WERI-Rb-1 (cell line): ENCODE data around the gene PITPNC1.

Experiments
- DNase-seq: peaks from one replicate; pipeline ENCODE4 v3.0.0-alpha.2; 2020
- H3K27ac ChIP-seq: fragments of 250-450 bp; sonication (Bioruptor Pico); 2 replicates; pipeline ENCODE4 v1.5.1; 2020; ENCODE audit warnings: mild to moderate bottlenecking, moderate library complexity
- H3K27me3 ChIP-seq: fragments of 250-450 bp; sonication (Bioruptor Pico); 2 replicates; pipeline ENCODE4 v1.5.1; 2021; ENCODE audit warnings: mild to moderate bottlenecking, low read depth, moderate library complexity; ENCODE audit not compliant: insufficient read depth, severe bottlenecking
- H3K36me3 ChIP-seq: fragments of 250-450 bp; sonication (Bioruptor Pico); 2 replicates; pipeline ENCODE4 v1.5.1; 2020; ENCODE audit warnings: mild to moderate bottlenecking, moderate library complexity
- H3K4me3 ChIP-seq: 2 replicates; pipeline ENCODE4 v1.5.1; 2011; ENCODE audit warnings: low read depth, mild to moderate bottlenecking, control low read depth, low read length
- H3K9me3 ChIP-seq: fragments of 250-450 bp; sonication (Bioruptor Pico); 2 replicates; pipeline ENCODE4 v1.5.1; 2021; ENCODE audit warnings: mild to moderate bottlenecking, moderate library complexity; ENCODE audit not compliant: severe bottlenecking
- TF ChIP-seq, protein P1 (sequence below): IDR thresholded peaks from 2 replicates; pipeline ENCODE4 v1.5.1; 2011; ENCODE audit warnings: low read depth, mild to moderate bottlenecking, control low read depth, inconsistent platforms, low read length

PITPNC1 gene

DNA sequence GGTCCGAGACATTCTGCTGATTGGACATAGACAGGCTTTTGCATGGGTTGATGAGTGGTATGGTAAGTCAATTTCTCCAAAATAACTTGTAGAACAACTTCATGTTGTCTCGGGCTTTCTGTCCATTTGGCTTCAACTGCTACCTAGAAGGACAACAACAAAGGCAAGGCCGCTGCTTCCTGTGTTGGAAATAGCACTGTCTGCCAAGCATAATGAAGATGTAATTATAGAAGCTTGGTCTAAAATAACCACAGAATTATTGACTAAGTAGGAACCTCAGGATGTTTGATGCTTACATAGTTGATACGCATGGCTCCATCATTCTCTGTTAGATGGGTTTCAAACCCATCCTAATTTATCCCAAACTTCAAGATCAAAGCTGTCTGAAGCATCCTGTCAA lies 298.4 kb downstream of the PITPNC1 start:
- TF ChIP-seq, protein P1, sequence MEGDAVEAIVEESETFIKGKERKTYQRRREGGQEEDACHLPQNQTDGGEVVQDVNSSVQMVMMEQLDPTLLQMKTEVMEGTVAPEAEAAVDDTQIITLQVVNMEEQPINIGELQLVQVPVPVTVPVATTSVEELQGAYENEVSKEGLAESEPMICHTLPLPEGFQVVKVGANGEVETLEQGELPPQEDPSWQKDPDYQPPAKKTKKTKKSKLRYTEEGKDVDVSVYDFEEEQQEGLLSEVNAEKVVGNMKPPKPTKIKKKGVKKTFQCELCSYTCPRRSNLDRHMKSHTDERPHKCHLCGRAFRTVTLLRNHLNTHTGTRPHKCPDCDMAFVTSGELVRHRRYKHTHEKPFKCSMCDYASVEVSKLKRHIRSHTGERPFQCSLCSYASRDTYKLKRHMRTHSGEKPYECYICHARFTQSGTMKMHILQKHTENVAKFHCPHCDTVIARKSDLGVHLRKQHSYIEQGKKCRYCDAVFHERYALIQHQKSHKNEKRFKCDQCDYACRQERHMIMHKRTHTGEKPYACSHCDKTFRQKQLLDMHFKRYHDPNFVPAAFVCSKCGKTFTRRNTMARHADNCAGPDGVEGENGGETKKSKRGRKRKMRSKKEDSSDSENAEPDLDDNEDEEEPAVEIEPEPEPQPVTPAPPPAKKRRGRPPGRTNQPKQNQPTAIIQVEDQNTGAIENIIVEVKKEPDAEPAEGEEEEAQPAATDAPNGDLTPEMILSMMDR: no peak
- no peaks in the 10 kb centered on the region for H3K27me3 ChIP-seq
- H3K27ac ChIP-seq: no peak overlapping the region
- no peaks in the 10 kb centered on the region; the same call in 1 of the 2 replicates for H3K36me3 ChIP-seq
- H3K9me3 ChIP-seq: no peaks in the 10 kb centered on the region
- no peak for DNase-seq
- no peak overlapping the region for H3K4me3 ChIP-seq

DNA sequence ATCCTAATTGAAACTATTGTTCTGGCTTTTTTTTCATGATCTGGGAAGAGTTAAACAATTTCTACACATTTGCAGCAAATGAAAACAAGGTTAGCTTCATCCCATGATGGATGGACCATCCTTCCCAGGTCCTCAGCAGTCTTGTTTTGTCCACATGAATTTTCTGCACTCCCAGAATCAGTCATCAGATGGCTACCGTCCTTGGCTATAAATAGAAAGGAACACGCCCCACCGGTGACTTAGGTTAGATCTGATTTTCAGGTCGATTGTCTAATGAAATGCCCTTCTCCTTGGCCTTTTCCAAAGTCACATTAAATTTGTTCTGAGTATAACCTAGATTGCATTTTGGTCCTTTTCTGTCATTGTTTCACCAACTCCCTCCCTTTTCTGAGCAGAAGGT lies 299.2 kb downstream of the PITPNC1 start:
- H3K4me3 ChIP-seq: no peak overlapping the region
- H3K9me3 ChIP-seq: no peaks in the 10 kb centered on the region
- TF ChIP-seq, protein P1: no peak
- H3K27ac ChIP-seq: no peak overlapping the region
- DNase-seq: no peak
- H3K36me3 ChIP-seq: no peaks in the 10 kb centered on the region; the same call in 1 of the 2 replicates
- H3K27me3 ChIP-seq: no peaks in the 10 kb centered on the region

DNA sequence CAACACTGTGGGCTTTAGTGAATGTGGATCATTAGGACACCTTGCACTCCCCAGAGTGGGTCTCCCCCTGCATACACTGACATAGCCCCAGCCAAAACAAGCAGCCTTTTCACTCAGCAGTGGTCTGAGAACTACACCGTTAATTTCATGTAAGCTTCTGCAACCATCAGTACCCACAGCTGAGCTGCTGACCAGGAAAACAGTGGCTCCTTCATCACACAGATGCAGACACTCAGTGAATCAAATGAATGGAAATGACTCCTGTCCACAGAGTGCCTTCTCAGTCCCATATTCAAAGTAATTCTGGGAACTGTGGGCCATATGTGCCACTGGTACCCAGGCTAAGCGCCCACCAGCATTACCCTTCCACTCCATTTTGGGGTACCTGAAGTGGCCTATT lies 301.3 kb downstream of the PITPNC1 start:
- H3K4me3 ChIP-seq: no peak overlapping the region

DNA sequence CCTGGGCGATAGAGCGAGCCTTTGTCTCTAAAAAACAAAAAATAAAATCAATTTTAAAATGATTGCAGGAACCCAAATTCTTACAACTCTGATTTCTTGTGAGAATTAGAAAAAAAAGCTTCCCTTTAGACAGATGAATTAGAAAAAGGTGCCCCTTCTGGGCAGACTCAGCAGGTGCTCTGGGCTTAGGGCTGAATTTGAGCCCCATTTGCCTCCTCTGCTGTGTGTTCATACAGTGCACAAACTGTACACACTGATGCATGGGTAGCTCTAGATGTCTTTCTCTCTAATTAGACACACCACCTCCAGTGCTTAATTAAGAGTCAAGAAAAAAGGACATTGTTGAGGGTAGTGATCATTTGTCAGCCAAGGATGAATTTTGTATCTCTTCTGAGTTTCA lies 302.1 kb downstream of the PITPNC1 start:
- Histone ChIP-seq H3K9me3 (no peaks in the 10 kb centered on the region), H3K36me3 (no peaks in the 10 kb centered on the region; the same call in 1 of the 2 replicates), H3K4me3 (no peak overlapping the region), H3K27me3 (no peaks in the 10 kb centered on the region), H3K27ac (no peak overlapping the region)
- DNase-seq: no peak
- TF ChIP-seq, protein P1: no peak

More for the DNA sequence above, 301.3 kb downstream of the PITPNC1 start:
- no peak for DNase-seq
- H3K27me3 ChIP-seq: no peaks in the 10 kb centered on the region
- no peak overlapping the region for H3K27ac ChIP-seq
- no peaks in the 10 kb centered on the region for H3K9me3 ChIP-seq
- H3K36me3 ChIP-seq: no peaks in the 10 kb centered on the region; the same call in 1 of the 2 replicates
- TF ChIP-seq, protein P1: no peak

DNA sequence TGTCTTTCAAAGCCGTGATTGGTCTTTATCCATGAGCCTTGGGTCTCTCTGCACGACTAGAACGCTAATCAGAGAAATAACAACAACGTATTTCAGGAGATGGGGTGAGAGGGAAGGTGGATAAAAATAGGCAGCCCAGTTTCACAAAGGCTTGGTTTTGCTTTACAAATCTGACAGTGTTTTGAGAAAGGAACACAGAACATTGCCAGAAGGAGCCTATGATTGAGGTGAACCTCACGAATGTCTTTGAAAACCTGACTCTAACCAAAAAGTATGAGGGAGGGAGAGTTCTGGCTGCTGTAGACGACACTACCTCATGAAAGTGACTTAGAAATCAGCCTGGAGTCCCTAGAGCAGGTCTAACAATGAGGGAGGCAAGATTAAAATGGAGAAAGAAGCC lies 302.6 kb downstream of the PITPNC1 start:
- no peak for DNase-seq
- TF ChIP-seq, protein P1: no peak
- no peak overlapping the region for H3K4me3 ChIP-seq
- H3K36me3 ChIP-seq: no peaks in the 10 kb centered on the region; the same call in 1 of the 2 replicates
- no peaks in the 10 kb centered on the region for H3K9me3 ChIP-seq
- H3K27ac ChIP-seq: no peak overlapping the region
- no peaks in the 10 kb centered on the region for H3K27me3 ChIP-seq
